Activated CD4-positive, alpha-beta memory T cell treated with anti-CD3 and anti-CD28 coated beads, Interleukin-2, amount 10 ng/mL, durations not matched to agents 7 days and 5 days (primary cell): ENCODE measurements around the gene FOXP1. TPM values are rescaled to one million over a fixed set of nuclear protein-coding genes. Genes with fewer than 3 reads are reported as not detected.

ENCODE experiments used
- CTCF ChIA-PET: fragments of 350-600 bp; sonication (Branson Sonifier 250); formaldehyde crosslinking; loops from one replicate; lab custom pipeline; 2021; ENCODE audit warnings: antibody characterized with exemption, inconsistent platforms; lab: Charles Lee
- POLR2A ChIA-PET: fragments of 350-600 bp; sonication (Branson Sonifier 250); formaldehyde crosslinking; loops from one replicate; lab custom pipeline; 2021; ENCODE audit warnings: antibody characterized with exemption; lab: Charles Lee
- DNase-seq: peaks from one replicate; pipeline ENCODE4 v3.0.0-alpha.2; 2020
- H3K27ac Mint-ChIP-seq: one replicate; pipeline ENCODE4 v1.8.0; 2021; ENCODE audit warnings: mild to moderate bottlenecking, mixed read lengths
- H3K27me3 Mint-ChIP-seq: one replicate; pipeline ENCODE4 v1.8.0; 2021; ENCODE audit warnings: mixed read lengths
- H3K36me3 Mint-ChIP-seq: one replicate; pipeline ENCODE4 v1.8.0; 2021; ENCODE audit warnings: low read depth, mixed read lengths
- H3K4me1 Mint-ChIP-seq: one replicate; pipeline ENCODE4 v1.8.0; 2021; ENCODE audit warnings: mixed read lengths
- H3K4me3 Mint-ChIP-seq: one replicate; pipeline ENCODE4 v1.8.0; 2021; ENCODE audit warnings: mild to moderate bottlenecking, mixed read lengths
- H3K9me3 Mint-ChIP-seq: one replicate; pipeline ENCODE4 v1.8.0; 2021; ENCODE audit warnings: mixed read lengths
- total RNA-seq, 2 experiments: library from RNA; stranded (reverse); gene quantifications; one replicate each; pipeline ENCODE4 v1.2.3, GENCODE V29; 2021

Gene FOXP1
- total RNA-seq, 2 experiments from 2014 or later = 71.3 to 76.9 TPM

- Mint-ChIP-seq H3K36me3 (no peaks in the 10 kb centered on the region), H3K9me3 (no peaks in the 10 kb centered on the region), H3K4me1 (peaks cover 8% of the 10 kb centered on the region), H3K27me3 (no peaks in the 10 kb centered on the region), H3K27ac (no peak overlapping the region), H3K4me3 (no peak overlapping the region)
- CTCF ChIA-PET = interaction anchor here (0.7 kb wide), 1 partner anchor 8 kb away, joined by 4 read pairs; no protein-coding TSS in a partner anchor
- DNase-seq = no peak
- POLR2A ChIA-PET = no interaction called here
Measured at GRCh38 chr3:71514621-71515020, 68.9 kb downstream of the FOXP1 start.

GRCh38 chr3:71513515-71513914 is 70.0 kb downstream of the FOXP1 start:
- CTCF ChIA-PET = no interaction called here
- no peaks in the 10 kb centered on the region for H3K9me3 Mint-ChIP-seq
- POLR2A ChIA-PET = no interaction called here
- no peak overlapping the region for H3K27ac Mint-ChIP-seq
- H3K36me3 Mint-ChIP-seq = no peaks in the 10 kb centered on the region
- no peaks in the 10 kb centered on the region for H3K27me3 Mint-ChIP-seq
- no peak overlapping the region for H3K4me3 Mint-ChIP-seq
- DNase-seq = no peak
- H3K4me1 Mint-ChIP-seq = peaks cover 8% of the 10 kb centered on the region

GRCh38 chr3:71513081-71513480 is 70.4 kb downstream of the FOXP1 start:
- Mint-ChIP-seq H3K9me3 (no peaks in the 10 kb centered on the region), H3K36me3 (no peaks in the 10 kb centered on the region), H3K4me3 (no peak overlapping the region), H3K4me1 (peaks cover 8% of the 10 kb centered on the region), H3K27ac (no peak overlapping the region), H3K27me3 (no peaks in the 10 kb centered on the region)
- ChIA-PET CTCF (no interaction called here), POLR2A (no interaction called here)
- DNase-seq = no peak

DNA sequence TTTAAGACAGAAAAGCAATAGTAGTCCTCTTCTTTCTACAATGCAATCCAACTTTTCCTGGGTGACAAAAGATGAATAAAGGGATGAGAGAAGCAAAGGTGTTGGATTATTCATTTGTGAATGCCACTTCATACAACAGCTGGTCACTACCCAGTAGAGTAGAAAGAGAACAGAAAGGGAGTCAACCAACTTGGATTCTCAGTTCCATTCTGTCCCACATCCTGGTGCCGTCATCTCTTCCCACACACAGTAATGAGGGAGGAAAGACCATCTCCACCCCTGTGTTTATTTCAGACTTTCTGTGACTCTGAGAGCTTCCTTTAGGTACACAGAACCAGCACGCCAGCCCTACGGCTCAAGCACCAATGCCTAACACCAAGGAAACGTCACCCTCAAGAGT is 71.0 kb downstream of the FOXP1 start:
- H3K27ac Mint-ChIP-seq = no peak overlapping the region
- no peaks in the 10 kb centered on the region for H3K36me3 Mint-ChIP-seq
- H3K9me3 Mint-ChIP-seq = no peaks in the 10 kb centered on the region
- no peak for DNase-seq
- no peaks in the 10 kb centered on the region for H3K27me3 Mint-ChIP-seq
- ChIA-PET CTCF (no interaction called here), POLR2A (no interaction called here)
- no peak overlapping the region for H3K4me3 Mint-ChIP-seq
- H3K4me1 Mint-ChIP-seq = peaks cover 8% of the 10 kb centered on the region

GRCh38 chr3:71512000-71512399 is 71.5 kb downstream of the FOXP1 start:
- ChIA-PET CTCF (interaction anchor here (1.4 to 1.9 kb wide), 2 partner anchors 54 to 74 kb away, joined by 3 to 5 read pairs; no protein-coding TSS in a partner anchor), POLR2A (interaction anchor here (0.7 kb wide), 1 partner anchor 282 kb away, joined by 3 read pairs; no protein-coding TSS in a partner anchor)
- Mint-ChIP-seq H3K4me1 (peaks cover 8% of the 10 kb centered on the region), H3K27ac (no peak overlapping the region), H3K36me3 (no peaks in the 10 kb centered on the region), H3K27me3 (no peaks in the 10 kb centered on the region), H3K4me3 (no peak overlapping the region), H3K9me3 (no peaks in the 10 kb centered on the region)
- peak; percentile 24 for DNase-seq

DNA sequence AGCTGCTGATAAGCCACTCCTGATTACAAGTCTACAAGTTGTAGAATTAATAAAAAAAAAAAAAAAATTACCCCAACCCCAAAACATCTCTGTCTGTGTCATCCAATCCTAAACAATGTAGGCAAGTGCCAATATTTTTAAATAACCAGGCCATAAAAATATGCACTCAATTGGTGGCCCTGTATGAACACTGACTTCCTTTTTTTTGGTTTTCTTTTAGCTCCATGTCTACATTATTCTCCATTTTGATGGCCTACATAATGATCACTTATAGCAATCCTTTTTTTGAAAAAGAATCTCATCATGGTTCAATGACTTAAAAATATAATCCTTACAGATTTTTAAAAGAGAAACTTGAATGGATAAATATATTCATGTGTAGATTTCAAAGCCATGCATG is 72.1 kb downstream of the FOXP1 start:
- Mint-ChIP-seq H3K27ac (no peak overlapping the region), H3K27me3 (no peaks in the 10 kb centered on the region), H3K4me1 (peaks cover 8% of the 10 kb centered on the region), H3K9me3 (no peaks in the 10 kb centered on the region), H3K36me3 (no peaks in the 10 kb centered on the region), H3K4me3 (no peak overlapping the region)
- ChIA-PET CTCF (interaction anchor here (1.4 to 1.9 kb wide), 2 partner anchors 53 to 75 kb away, joined by 3 to 5 read pairs; no protein-coding TSS in a partner anchor), POLR2A (interaction anchor here (0.7 kb wide), 1 partner anchor 283 kb away, joined by 3 read pairs; no protein-coding TSS in a partner anchor)
- no peak for DNase-seq

- H3K27me3 Mint-ChIP-seq = no peaks in the 10 kb centered on the region
- ChIA-PET POLR2A (interaction anchor here (0.7 to 1.0 kb wide), 2 partner anchors 113 to 283 kb away, joined by 3 read pairs; no protein-coding TSS in a partner anchor), CTCF (interaction anchor here (1.4 to 1.9 kb wide), 2 partner anchors 53 to 75 kb away, joined by 3 to 5 read pairs; no protein-coding TSS in a partner anchor)
Measured at GRCh38 chr3:71511037-71511436, 72.5 kb downstream of the FOXP1 start.

DNA sequence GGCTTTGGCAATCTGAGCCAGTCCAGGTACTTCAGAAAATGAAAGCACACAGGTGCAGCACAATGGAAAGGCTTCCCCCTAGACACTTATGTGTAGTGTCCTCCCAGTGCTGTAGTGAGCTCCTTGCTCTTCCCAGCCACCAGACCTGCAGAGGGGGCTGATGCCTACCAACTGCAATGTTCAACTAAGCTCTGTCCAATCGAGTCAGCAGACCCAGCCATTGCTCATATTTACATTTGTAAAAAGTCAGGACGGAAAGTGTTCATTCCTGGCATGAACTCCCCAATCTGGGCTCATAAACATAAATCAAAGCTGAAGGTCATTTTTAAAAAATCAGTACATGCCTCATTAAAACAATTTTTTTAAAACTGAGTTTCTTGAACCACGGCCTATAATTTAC is 73.0 kb downstream of the FOXP1 start:
- ChIA-PET CTCF (interaction anchor here (1.4 to 1.9 kb wide), 2 partner anchors 52 to 76 kb away, joined by 3 to 5 read pairs; no protein-coding TSS in a partner anchor), POLR2A (interaction anchor here (1.0 kb wide), 1 partner anchor 113 kb away, joined by 3 read pairs; no protein-coding TSS in a partner anchor)
- H3K4me3 Mint-ChIP-seq = no peak overlapping the region
- no peak for DNase-seq
- H3K27me3 Mint-ChIP-seq = peaks cover 3% of the 10 kb centered on the region
- H3K9me3 Mint-ChIP-seq = no peaks in the 10 kb centered on the region
- H3K4me1 Mint-ChIP-seq = peaks cover 10% of the 10 kb centered on the region
- no peaks in the 10 kb centered on the region for H3K36me3 Mint-ChIP-seq
- no peak overlapping the region for H3K27ac Mint-ChIP-seq

More at GRCh38 chr3:71511037-71511436, 72.5 kb downstream of the FOXP1 start:
- H3K36me3 Mint-ChIP-seq = no peaks in the 10 kb centered on the region
- peaks cover 8% of the 10 kb centered on the region for H3K4me1 Mint-ChIP-seq
- H3K4me3 Mint-ChIP-seq = no peak overlapping the region
- H3K27ac Mint-ChIP-seq = no peak overlapping the region
- DNase-seq = no peak
- no peaks in the 10 kb centered on the region for H3K9me3 Mint-ChIP-seq

DNA sequence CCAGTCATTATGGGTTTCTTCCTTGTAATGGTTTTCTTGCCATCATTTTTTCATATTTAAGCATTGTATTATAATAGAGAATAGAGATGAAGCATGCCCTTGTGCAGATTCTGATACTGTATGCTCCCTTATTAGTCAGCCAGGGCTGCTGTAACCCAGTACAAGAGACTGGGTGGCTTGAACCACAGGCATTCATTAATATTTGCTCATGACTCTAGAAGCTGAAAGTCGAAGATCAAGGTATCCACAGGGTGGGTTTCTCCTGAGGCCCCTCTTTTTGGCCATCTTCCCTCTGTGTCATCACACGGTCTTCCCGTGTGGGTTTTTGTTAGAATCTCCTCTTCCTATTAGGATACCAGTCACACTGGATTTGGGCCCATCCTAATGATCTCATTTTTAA is 74.5 kb downstream of the FOXP1 start:
- H3K4me1 Mint-ChIP-seq = peaks cover 17% of the 10 kb centered on the region
- H3K9me3 Mint-ChIP-seq = no peaks in the 10 kb centered on the region
- peaks cover 3% of the 10 kb centered on the region for H3K27me3 Mint-ChIP-seq
- no peaks in the 10 kb centered on the region for H3K36me3 Mint-ChIP-seq
- H3K27ac Mint-ChIP-seq = no peak overlapping the region
- ChIA-PET CTCF (no interaction called here), POLR2A (no interaction called here)
- DNase-seq = no peak
- H3K4me3 Mint-ChIP-seq = no peak overlapping the region

DNA sequence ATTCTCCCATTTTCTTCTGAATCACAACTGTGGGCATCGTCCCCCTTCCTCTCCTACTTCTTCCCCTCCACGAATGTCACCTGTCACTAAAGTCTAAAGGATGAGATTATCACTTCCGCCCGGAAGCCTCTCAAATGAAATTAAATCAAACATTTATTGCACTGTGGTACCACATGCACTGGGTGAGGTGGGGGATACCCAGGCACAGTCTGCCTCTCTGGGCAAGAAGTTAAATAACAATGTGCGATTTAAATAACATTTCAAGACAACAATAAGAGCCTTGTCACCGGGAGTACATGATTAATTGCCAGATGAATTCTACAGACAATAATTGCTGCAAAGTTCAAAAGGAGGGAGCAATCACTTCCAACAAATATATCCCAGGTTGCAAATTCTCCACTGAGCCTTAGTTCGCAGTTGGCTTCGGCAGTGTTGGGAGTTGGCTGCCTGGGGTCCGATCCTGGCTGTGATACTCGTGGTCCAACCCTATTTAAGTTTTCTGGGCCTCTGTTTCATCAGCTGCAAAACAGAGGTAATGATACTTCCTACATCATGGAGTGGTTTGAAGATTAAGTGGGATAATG is 77.7 kb downstream of the FOXP1 start:
- Mint-ChIP-seq H3K4me1 (peaks cover 17% of the 10 kb centered on the region), H3K9me3 (no peaks in the 10 kb centered on the region), H3K4me3 (no peak overlapping the region), H3K27me3 (peaks cover 3% of the 10 kb centered on the region), H3K27ac (no peak overlapping the region), H3K36me3 (no peaks in the 10 kb centered on the region)
- ChIA-PET CTCF (interaction anchor here (0.6 to 0.7 kb wide), 2 partner anchors 9 to 132 kb away, joined by 3 to 4 read pairs; no protein-coding TSS in a partner anchor), POLR2A (no interaction called here)
- DNase-seq = no peak

DNA sequence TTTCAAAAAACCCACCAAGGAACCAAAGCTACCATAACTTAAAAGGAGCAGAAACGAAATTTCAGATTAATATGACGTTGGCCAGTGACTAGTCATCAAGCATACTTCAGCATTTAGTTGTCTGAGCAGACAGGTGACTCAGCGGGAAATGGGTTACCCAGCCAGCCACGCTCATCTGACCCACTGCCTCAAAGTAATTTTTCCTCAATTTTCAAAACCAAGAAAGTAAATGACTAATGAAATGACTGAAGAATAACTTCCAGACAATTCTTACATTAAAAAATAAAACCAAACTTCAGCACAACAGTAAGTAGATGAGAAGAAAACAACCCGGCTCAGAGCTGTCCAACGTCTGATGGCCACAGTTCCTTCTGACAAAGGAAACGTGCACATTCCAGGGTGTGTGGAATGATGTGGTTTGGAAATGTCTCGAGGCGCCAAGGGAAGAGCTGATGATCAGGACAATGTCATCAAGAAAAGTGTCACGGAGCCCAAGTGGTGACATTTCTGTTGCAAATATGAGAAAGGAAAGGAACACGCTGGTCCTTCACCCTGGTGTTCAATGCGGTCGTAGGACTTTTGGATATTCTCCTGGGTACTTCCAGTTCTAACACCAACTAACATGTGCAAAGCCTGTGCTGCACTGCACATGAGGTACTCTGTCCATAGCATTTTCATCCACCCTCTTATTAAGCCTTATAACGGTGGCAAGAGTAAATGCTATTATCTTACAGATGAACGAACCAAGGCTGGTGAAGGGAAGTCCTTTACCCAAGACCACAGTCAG is 79.1 kb downstream of the FOXP1 start:
- no peak overlapping the region for H3K27ac Mint-ChIP-seq
- no peak for DNase-seq
- peaks cover 3% of the 10 kb centered on the region for H3K27me3 Mint-ChIP-seq
- peaks cover 18% of the 10 kb centered on the region for H3K4me1 Mint-ChIP-seq
- no peaks in the 10 kb centered on the region for H3K36me3 Mint-ChIP-seq
- POLR2A ChIA-PET = interaction anchor here (0.6 to 1.0 kb wide), 2 partner anchors 9 to 83 kb away, joined by 3 read pairs; no protein-coding TSS in a partner anchor
- H3K4me3 Mint-ChIP-seq = no peak overlapping the region
- no peaks in the 10 kb centered on the region for H3K9me3 Mint-ChIP-seq
- CTCF ChIA-PET = no interaction called here

GRCh38 chr3:71503525-71504249 is 79.8 kb downstream of the FOXP1 start:
- no peak overlapping the region for H3K4me3 Mint-ChIP-seq
- no peaks in the 10 kb centered on the region for H3K9me3 Mint-ChIP-seq
- DNase-seq = no peak
- no peak overlapping the region for H3K27ac Mint-ChIP-seq
- no peaks in the 10 kb centered on the region for H3K36me3 Mint-ChIP-seq
- ChIA-PET POLR2A (interaction anchor here (0.6 to 0.7 kb wide), 2 partner anchors 83 to 153 kb away, joined by 3 to 4 read pairs; no protein-coding TSS in a partner anchor), CTCF (no interaction called here)
- peaks cover 3% of the 10 kb centered on the region for H3K27me3 Mint-ChIP-seq
- H3K4me1 Mint-ChIP-seq = peaks cover 18% of the 10 kb centered on the region
